MM.1S (cell line): ENCODE data around the gene SLC26A6.

Experiments used
- DNase-seq: peaks from one replicate; pipeline ENCODE4 v3.0.0-alpha.2; 2015
- H2AFZ ChIP-seq: fragments of 300-600 bp; sonication (generic); 2 replicates; pipeline ENCODE4 v1.6.0; 2016; ENCODE audit warnings: antibody characterized with exemption, low read length
- H3F3A ChIP-seq: fragments of 300-600 bp; sonication (generic); 2 replicates; pipeline ENCODE4 v1.6.1; 2016; ENCODE audit warnings: mild to moderate bottlenecking, antibody characterized with exemption, low read length, moderate library complexity, mixed read lengths; ENCODE audit not compliant: insufficient read depth
- H3K27ac ChIP-seq: fragments of 300-600 bp; sonication (generic); 2 replicates; pipeline ENCODE4 v1.5.1; 2016; ENCODE audit warnings: mild to moderate bottlenecking, low read length
- H3K27me3 ChIP-seq: fragments of 300-600 bp; sonication (generic); replicated peaks from 2 replicates; pipeline ENCODE4 v1.6.0; 2016; ENCODE audit warnings: low read length; ENCODE audit not compliant: insufficient read depth
- H3K36me3 ChIP-seq: fragments of 300-600 bp; sonication (generic); replicated peaks from 2 replicates; pipeline ENCODE4 v1.6.1; 2016; ENCODE audit warnings: mild to moderate bottlenecking, low read length, mixed read lengths; ENCODE audit not compliant: insufficient read depth
- H3K4me1 ChIP-seq: fragments of 300-600 bp; sonication (generic); 2 replicates; pipeline ENCODE4 v1.6.1; 2016; ENCODE audit warnings: low read length, mixed read lengths
- H3K4me2 ChIP-seq: fragments of 300-600 bp; sonication (generic); 2 replicates; pipeline ENCODE4 v1.6.0; 2016; ENCODE audit warnings: low read depth, low read length
- H3K4me3 ChIP-seq: fragments of 300-600 bp; sonication (generic); 2 replicates; pipeline ENCODE4 v1.5.1; 2016; ENCODE audit warnings: low read length, mixed read lengths
- H3K79me2 ChIP-seq: fragments of 300-600 bp; sonication (generic); 2 replicates; pipeline ENCODE4 v1.6.1; 2016; ENCODE audit warnings: mixed run types, low read length, mixed read lengths
- H3K9ac ChIP-seq: fragments of 300-600 bp; sonication (generic); 2 replicates; pipeline ENCODE4 v1.6.1; 2016; ENCODE audit warnings: low read length, mixed read lengths
- H3K9me2 ChIP-seq: fragments of 300-600 bp; sonication (generic); replicated peaks from 2 replicates; pipeline ENCODE4 v1.6.1; 2016; ENCODE audit warnings: mild to moderate bottlenecking, low read length, mixed read lengths; ENCODE audit not compliant: insufficient read depth
- H3K9me3 ChIP-seq: fragments of 300-600 bp; sonication (generic); replicated peaks from 2 replicates; pipeline ENCODE4 v1.6.1; 2016; ENCODE audit warnings: mild to moderate bottlenecking, low read length, mixed read lengths; ENCODE audit not compliant: insufficient read depth
- H4K20me1 ChIP-seq: fragments of 300-600 bp; sonication (generic); 2 replicates; pipeline ENCODE4 v1.6.1; 2016; ENCODE audit warnings: mild to moderate bottlenecking, low read length, moderate library complexity, mixed read lengths; ENCODE audit not compliant: insufficient read depth
- CTCF ChIP-seq: fragments of 300-600 bp; sonication (generic); IDR thresholded peaks from 2 replicates; pipeline ENCODE4 v1.5.1; 2016; ENCODE audit warnings: antibody characterized with exemption, low read length, mixed read lengths
- EZH2 ChIP-seq: fragments of 300-600 bp; sonication (generic); optimal IDR thresholded peaks from 2 replicates; pipeline ENCODE3; 2017; ENCODE audit warnings: low read depth, mild to moderate bottlenecking, antibody characterized with exemption, low read length, mixed read lengths
- EZH2phosphoT487 ChIP-seq: fragments of 300-600 bp; sonication (generic); IDR thresholded peaks from 2 replicates; pipeline ENCODE4 v1.6.1; 2018; ENCODE audit warnings: antibody characterized with exemption, low read length

Gene SLC26A6

GRCh38 chr3:48599077-48599501 lies 36.2 kb downstream of the SLC26A6 start:
- H3K4me3 ChIP-seq = no peak overlapping the region

DNA sequence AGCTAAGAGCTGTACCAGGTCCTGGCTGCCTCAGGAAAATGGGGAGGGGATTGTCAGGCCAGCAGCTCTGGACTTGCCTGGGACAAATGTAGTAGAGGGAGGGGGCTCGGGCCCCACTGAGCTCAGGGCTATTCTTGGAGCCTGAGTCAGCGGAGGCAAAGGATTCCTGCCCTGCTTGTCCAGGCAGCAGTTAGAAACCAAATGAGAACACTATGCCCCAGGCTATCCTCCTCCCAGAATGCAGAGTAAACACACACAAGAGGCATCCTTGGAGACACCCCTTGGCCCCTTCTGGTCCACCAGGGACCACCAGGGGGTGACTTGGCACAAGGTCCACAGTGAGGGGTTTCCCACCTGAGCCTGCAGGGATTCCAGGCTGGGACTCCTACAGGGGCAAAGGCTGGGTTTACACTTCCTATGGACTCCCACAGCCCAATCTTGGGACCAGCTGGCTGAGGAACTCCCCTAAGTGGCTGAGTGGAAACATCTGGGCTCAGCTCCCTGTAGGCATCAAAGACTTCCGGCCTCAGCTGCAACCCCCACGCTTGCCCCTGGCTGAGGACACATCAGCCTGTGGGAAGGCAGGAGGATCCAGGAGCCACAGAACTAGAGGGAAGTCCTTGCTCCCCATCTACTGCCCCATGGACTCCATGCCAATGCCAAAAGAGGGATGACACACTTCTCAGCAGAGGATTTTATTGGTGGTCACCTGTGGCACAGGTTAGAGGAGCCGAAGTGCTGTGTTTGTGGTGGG lies 36.8 kb downstream of the SLC26A6 start:
- no peaks in the 10 kb centered on the region for H3K79me2 ChIP-seq
- H3K4me3 ChIP-seq = no peak overlapping the region
- no peak overlapping the region for H3K9ac ChIP-seq
- TF ChIP-seq EZH2 = no peak
- TF ChIP-seq EZH2phosphoT487 = no peak
- no peak for TF ChIP-seq CTCF
- no peaks in the 10 kb centered on the region for H4K20me1 ChIP-seq
- H2AFZ ChIP-seq = no peak overlapping the region
- H3F3A ChIP-seq = no peaks in the 10 kb centered on the region
- H3K4me1 ChIP-seq = no peaks in the 10 kb centered on the region
- H3K27ac ChIP-seq = no peak overlapping the region
- no peak for DNase-seq
- no peaks in the 10 kb centered on the region for H3K9me2 ChIP-seq
- H3K27me3 ChIP-seq = peaks cover 13% of the 10 kb centered on the region
- no peak overlapping the region for H3K4me2 ChIP-seq
- no peaks in the 10 kb centered on the region for H3K9me3 ChIP-seq
- no peaks in the 10 kb centered on the region for H3K36me3 ChIP-seq

More at GRCh38 chr3:48599077-48599501, 36.2 kb downstream of the SLC26A6 start:
- no peak overlapping the region for H3K4me2 ChIP-seq
- DNase-seq = no peak
- no peak for TF ChIP-seq EZH2
- TF ChIP-seq CTCF = no peak
- TF ChIP-seq EZH2phosphoT487 = no peak
- no peaks in the 10 kb centered on the region for H4K20me1 ChIP-seq
- no peak overlapping the region for H3K9ac ChIP-seq
- H3K36me3 ChIP-seq = no peaks in the 10 kb centered on the region
- H3K79me2 ChIP-seq = no peaks in the 10 kb centered on the region
- H3K9me3 ChIP-seq = no peaks in the 10 kb centered on the region
- H3F3A ChIP-seq = no peaks in the 10 kb centered on the region
- no peak overlapping the region for H2AFZ ChIP-seq
- H3K9me2 ChIP-seq = no peaks in the 10 kb centered on the region
- H3K27ac ChIP-seq = no peak overlapping the region
- peaks cover 7% of the 10 kb centered on the region for H3K27me3 ChIP-seq
- H3K4me1 ChIP-seq = no peaks in the 10 kb centered on the region

GRCh38 chr3:48597408-48597800 lies 37.9 kb downstream of the SLC26A6 start:
- Histone ChIP-seq H3K4me3 (no peak overlapping the region), H3K4me2 (no peak overlapping the region), H3K79me2 (no peaks in the 10 kb centered on the region), H4K20me1 (no peaks in the 10 kb centered on the region), H3K4me1 (no peaks in the 10 kb centered on the region), H3K9ac (no peak overlapping the region), H3F3A (no peaks in the 10 kb centered on the region), H2AFZ (no peak overlapping the region), H3K27ac (no peak overlapping the region), H3K9me2 (no peaks in the 10 kb centered on the region), H3K36me3 (no peaks in the 10 kb centered on the region), H3K9me3 (no peaks in the 10 kb centered on the region), H3K27me3 (peaks cover 22% of the 10 kb centered on the region)
- DNase-seq = no peak
- TF ChIP-seq EZH2phosphoT487 = no peak
- TF ChIP-seq EZH2 = no peak
- no peak for TF ChIP-seq CTCF
